ENCODE data around the gene CNOT3. TPM values are rescaled to one million over a fixed set of nuclear protein-coding genes. Genes with fewer than 3 reads are reported as not detected.

The CNOT3 gene
- total and polyA plus RNA-seq, 9 of the 15 experiments (the other 6 are each of a cell fraction or from before 2014, with no cell fraction given): 0.27 to 60.4 (median 9.9) TPM

DNA sequence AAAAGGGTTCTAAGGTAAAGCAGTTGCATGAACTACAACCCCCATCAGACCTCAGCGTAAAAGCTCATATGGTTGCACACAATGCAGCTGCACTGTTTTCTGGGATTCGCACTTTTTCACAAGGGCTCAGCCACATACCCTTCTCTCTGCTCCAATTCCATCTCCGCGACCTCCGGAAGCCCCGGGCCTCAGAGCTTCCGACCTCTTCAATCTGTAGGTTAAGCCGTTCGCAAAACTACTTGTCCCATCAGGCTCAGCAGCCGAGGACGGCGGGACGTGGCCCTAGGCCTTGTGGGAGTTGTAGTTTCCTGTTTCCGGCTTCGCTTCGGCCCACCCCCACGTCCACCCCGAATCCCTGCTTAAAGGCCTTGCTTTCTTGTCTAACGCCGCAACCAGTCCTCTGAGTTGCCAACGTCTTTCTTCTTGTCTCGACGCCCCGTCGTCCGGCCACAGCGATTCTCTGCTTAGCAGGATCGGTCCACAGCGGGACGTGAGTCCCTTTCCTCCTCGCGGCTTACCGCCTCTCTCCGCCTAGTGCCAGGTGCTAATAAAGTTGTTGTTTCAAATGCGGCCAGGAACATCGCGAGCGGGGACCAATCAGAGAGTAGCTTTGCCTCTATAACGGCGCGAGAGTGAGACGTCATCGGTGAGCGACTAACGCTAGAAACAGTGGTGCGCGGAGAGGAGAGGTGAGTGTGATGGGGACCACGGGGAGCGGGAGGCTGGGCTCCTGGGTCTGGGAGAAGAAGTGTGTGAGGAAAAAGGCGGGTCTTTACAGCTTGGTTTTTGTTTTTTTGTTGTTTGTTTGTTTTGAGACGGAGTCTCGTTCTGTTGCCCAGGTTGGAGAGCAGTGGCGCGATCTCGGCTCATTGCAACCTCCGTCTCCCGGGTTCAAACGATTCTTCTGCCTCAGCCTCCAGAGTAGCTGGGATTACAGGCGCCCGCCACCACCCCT lies 22.2 kb upstream of the CNOT3 start, which contains the start of the genes PRPF31 and TFPT:
Gene PRPF31 (plus strand): TSS at position 646 of the 955 bp plus-strand sequence. CDS start 2,525 bp downstream, outside the sequence.
Gene TFPT (minus strand): TSS at position 549 of the 955 bp plus-strand sequence. CDS start 388 bp downstream, at position 161.
- in situ Hi-C loops (cut with MboI): no loop called here
- POLR2A ChIA-PET: interaction anchor here (0.6 to 2.0 kb wide), 15 partner anchors 9 to 87 kb away, joined by 3 to 14 read pairs (median 5); partner anchors contain the start of genes CNOT3, LENG1, NDUFA3 and OSCAR
- under 1% methylated on average over 60 of the region's 60 CpGs for WGBS (ENCODE audit: insufficient coverage, low coverage, missing lambda C conversion rate)
- no peak for TF ChIP-seq ZNF57 (CRISPR knock-in tag; IDR thresholded peaks at IDR 0.05)
- no peak for TF ChIP-seq ILF3 (IDR thresholded peaks at IDR 0.05; ENCODE audit: borderline replicate concordance)
- TF ChIP-seq KLF6 (CRISPR knock-in tag; IDR thresholded peaks at IDR 0.05; ENCODE audit: borderline replicate concordance): no peak; the same call in 1 of the 2 replicates
- TF ChIP-seq SNAPC5 (CRISPR knock-in tag; IDR thresholded peaks at IDR 0.05): no peak
- TF ChIP-seq ASH1L (IDR thresholded peaks at IDR 0.05; ENCODE audit: borderline replicate concordance, low read depth, partially characterized antibody): peak; percentile 82
- TF ChIP-seq TFAP4 (CRISPR knock-in tag; IDR thresholded peaks at IDR 0.05; ENCODE audit: borderline replicate concordance): peak; percentile 86
- TF ChIP-seq, protein P1, sequence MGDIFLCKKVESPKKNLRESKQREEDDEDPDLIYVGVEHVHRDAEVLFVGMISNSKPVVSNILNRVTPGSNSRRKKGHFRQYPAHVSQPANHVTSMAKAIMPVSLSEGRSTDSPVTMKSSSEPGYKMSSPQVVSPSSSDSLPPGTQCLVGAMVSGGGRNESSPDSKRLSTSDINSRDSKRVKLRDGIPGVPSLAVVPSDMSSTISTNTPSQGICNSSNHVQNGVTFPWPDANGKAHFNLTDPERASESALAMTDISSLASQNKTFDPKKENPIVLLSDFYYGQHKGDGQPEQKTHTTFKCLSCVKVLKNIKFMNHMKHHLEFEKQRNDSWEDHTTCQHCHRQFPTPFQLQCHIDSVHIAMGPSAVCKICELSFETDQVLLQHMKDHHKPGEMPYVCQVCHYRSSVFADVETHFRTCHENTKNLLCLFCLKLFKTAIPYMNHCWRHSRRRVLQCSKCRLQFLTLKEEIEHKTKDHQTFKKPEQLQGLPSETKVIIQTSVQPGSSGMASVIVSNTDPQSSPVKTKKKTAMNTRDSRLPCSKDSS (IDR thresholded peaks at IDR 0.05; ENCODE audit: low read depth, partially characterized antibody): no peak
- TF ChIP-seq IRF9 (tag; IDR thresholded peaks at IDR 0.05): no peak
- TF ChIP-seq, protein P2, sequence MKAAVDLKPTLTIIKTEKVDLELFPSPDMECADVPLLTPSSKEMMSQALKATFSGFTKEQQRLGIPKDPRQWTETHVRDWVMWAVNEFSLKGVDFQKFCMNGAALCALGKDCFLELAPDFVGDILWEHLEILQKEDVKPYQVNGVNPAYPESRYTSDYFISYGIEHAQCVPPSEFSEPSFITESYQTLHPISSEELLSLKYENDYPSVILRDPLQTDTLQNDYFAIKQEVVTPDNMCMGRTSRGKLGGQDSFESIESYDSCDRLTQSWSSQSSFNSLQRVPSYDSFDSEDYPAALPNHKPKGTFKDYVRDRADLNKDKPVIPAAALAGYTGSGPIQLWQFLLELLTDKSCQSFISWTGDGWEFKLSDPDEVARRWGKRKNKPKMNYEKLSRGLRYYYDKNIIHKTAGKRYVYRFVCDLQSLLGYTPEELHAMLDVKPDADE (conservative IDR thresholded peaks at IDR 0.05; ENCODE audit: control insufficient read depth, low read depth, low read length): peak; percentile 98
- TF ChIP-seq CREBBP (IDR thresholded peaks at IDR 0.05; ENCODE audit: low read depth, low read length): no peak
- no peak for TF ChIP-seq ZNF239 (CRISPR knock-in tag; IDR thresholded peaks at IDR 0.05)
- TF ChIP-seq HBP1 (CRISPR knock-in tag; IDR thresholded peaks at IDR 0.05): 0 out of 2 replicates have a peak, but pooled peaks have one; percentile 13

More for the DNA sequence above, 22.2 kb upstream of the CNOT3 start, which contains the start of the genes PRPF31 and TFPT:
- peaks cover 44% of the 10 kb centered on the region; the same call in 2 of the 3 replicates for H3K36me3 ChIP-seq (ENCODE audit: control insufficient read depth, insufficient read depth, low read length)
- H3K27ac ChIP-seq (ENCODE audit: extremely low read depth, low read depth, low read length): peak within 1 kb of the TSS; percentile 93
- CTCF ChIA-PET (ENCODE audit: low intra/inter-chr PET ratio): interaction anchor here (1.2 kb wide), 1 partner anchor 13 kb away, joined by 3 read pairs; no protein-coding TSS in a partner anchor
- H3K4me2 ChIP-seq (ENCODE audit: insufficient read depth, low read length): peak within 1 kb of the TSS; percentile 99
- H2AFZ ChIP-seq (ENCODE audit: low read depth, low read length): peak within 1 kb of the TSS; percentile 99
- TSS peak; percentile 92 for BruUV-seq (replicated peaks)
- peaks cover 3% of the 10 kb centered on the region for H3K9me1 ChIP-seq (ENCODE audit: control insufficient read depth, insufficient read depth, low read length)
- DNase-seq (ENCODE audit: extremely low read depth in 1 of 4, low spot score in 3 of 4) (peak; percentile 96 to 99 (median 98)), ATAC-seq (peak; percentile 97), FAIRE-seq (peak; percentile 99)
- no peaks in the 10 kb centered on the region for H3K27me3 ChIP-seq (ENCODE audit: control insufficient read depth in 2 of 2, insufficient read depth in 2 of 2, low read length in 2 of 2)
- H3K4me3 ChIP-seq: peak within 1 kb of the TSS; percentile 78
- H3K4me1 ChIP-seq (replicated peaks in 1 of 2; ENCODE audit: control insufficient read depth in 2 of 2, insufficient read depth in 2 of 2, low read length in 2 of 2): peaks cover 3 to 15% of the 10 kb centered on the region in 2 experiments; a peak in 3 of 5 replicates
- H3K9ac ChIP-seq (ENCODE audit: insufficient read depth in 1 of 2, low read depth in 2 of 2, low read length in 2 of 2): peak within 1 kb of the TSS; percentile 92 to 93
- intact Hi-C loops (cut with micrococcal nuclease): loop anchor here (1.0 kb wide), 1 partner anchor 22 kb away; the partner anchor contains the start of gene CNOT3
- H4K20me1 ChIP-seq (replicated peaks; ENCODE audit: control insufficient read depth, insufficient read depth, low read length): no peaks in the 10 kb centered on the region
- H3K79me2 ChIP-seq (ENCODE audit: control insufficient read depth, insufficient read depth, low read length): peaks cover 34% of the 10 kb centered on the region
- no peaks in the 10 kb centered on the region for H3K9me3 ChIP-seq (replicated peaks; ENCODE audit: control insufficient read depth, insufficient read depth, low read depth, low read length)

Measured in K562 (cell line).